GM19238 (cell line): ENCODE measurements around the gene TSPAN5.

Source experiments
- DNase-seq: peaks from one replicate; pipeline ENCODE4 v3.0.0; 2011; ENCODE audit warnings: low spot score; ENCODE audit not compliant: insufficient read length

Gene TSPAN5

GRCh38 chr4:98518559-98519267 lies 139.7 kb downstream of the TSPAN5 start:
- DNase-seq, result peak; percentile 4

- no peak for DNase-seq
Observed at GRCh38 chr4:98517218-98518021, 141.0 kb downstream of the TSPAN5 start.

- DNase-seq, result no peak
Observed at GRCh38 chr4:98516441-98517217, 141.8 kb downstream of the TSPAN5 start.

GRCh38 chr4:98516042-98516440 lies 142.4 kb downstream of the TSPAN5 start:
- DNase-seq, result no peak

GRCh38 chr4:98515470-98515809 lies 143.0 kb downstream of the TSPAN5 start:
- DNase-seq, result no peak

GRCh38 chr4:98514741-98515469 lies 143.5 kb downstream of the TSPAN5 start:
- no peak for DNase-seq

- no peak for DNase-seq
Observed at GRCh38 chr4:98512918-98513317, 145.5 kb downstream of the TSPAN5 start.

GRCh38 chr4:98510757-98511517 lies 147.5 kb downstream of the TSPAN5 start:
- DNase-seq, result no peak

GRCh38 chr4:98510340-98510739 lies 148.1 kb downstream of the TSPAN5 start:
- no peak for DNase-seq

- no peak for DNase-seq
Observed at GRCh38 chr4:98509721-98510120, 148.7 kb downstream of the TSPAN5 start.

- no peak for DNase-seq
Observed at GRCh38 chr4:98508829-98509598, 149.4 kb downstream of the TSPAN5 start.

- no peak for DNase-seq
Observed at GRCh38 chr4:98508248-98508647, 150.2 kb downstream of the TSPAN5 start.

- no peak for DNase-seq
Observed at GRCh38 chr4:98507299-98507698, 151.1 kb downstream of the TSPAN5 start.

- DNase-seq, result no peak
Observed at GRCh38 chr4:98506462-98507132, 151.8 kb downstream of the TSPAN5 start.

GRCh38 chr4:98505992-98506391 lies 152.4 kb downstream of the TSPAN5 start:
- DNase-seq, result no peak

GRCh38 chr4:98504091-98504490 lies 154.3 kb downstream of the TSPAN5 start:
- DNase-seq, result no peak

- no peak for DNase-seq
Observed at GRCh38 chr4:98503676-98504075, 154.7 kb downstream of the TSPAN5 start.

- DNase-seq, result no peak
Observed at GRCh38 chr4:98502624-98503023, 155.8 kb downstream of the TSPAN5 start.

- no peak for DNase-seq
Observed at GRCh38 chr4:98502031-98502430, 156.4 kb downstream of the TSPAN5 start.
